ENCODE measurements around the gene ACKR3. TPM values are rescaled to one million over a fixed set of nuclear protein-coding genes. Genes with fewer than 3 reads are reported as not detected.
A peak's percentile ranks its signal among the peaks of the same experiment; 100 is the strongest.

The ACKR3 gene
- total RNA-seq, 4 donors from 2014 or later, result 24.9 to 52.9 (median 51.0) TPM

GRCh38 chr2:236533343-236533742, 36.3 kb upstream of the ACKR3 start:
- no peaks in the 10 kb centered on the region for H3K9me3 ChIP-seq
- H3K27ac ChIP-seq (replicated peaks in 1 of 4), result no peak overlapping the region
- no peaks in the 10 kb centered on the region for H3K27me3 ChIP-seq
- H3K36me3 ChIP-seq, result no peaks in the 10 kb centered on the region
- H3K4me3 ChIP-seq, result no peak overlapping the region
- no peak for DNase-seq (ENCODE audit: extremely low spot score)
- H3K4me1 ChIP-seq, result no peaks in the 10 kb centered on the region
- 75% methylated on average over 2 of the region's 4 CpGs for WGBS
- no peak for TF ChIP-seq POLR2AphosphoS5 (IDR thresholded peaks at IDR 0.05)
- no peak for TF ChIP-seq CTCF (IDR thresholded peaks at IDR 0.05)
- no peak for TF ChIP-seq EP300 (IDR thresholded peaks at IDR 0.05)
- intact Hi-C loops (cut with DNase I), result no loop called here

- no peak overlapping the region for H3K27ac ChIP-seq (replicated peaks in 1 of 4)
- no peaks in the 10 kb centered on the region for H3K27me3 ChIP-seq
- no peak overlapping the region for H3K4me3 ChIP-seq
- no peak for TF ChIP-seq POLR2A (IDR thresholded peaks at IDR 0.05; ENCODE audit: low read depth)
- no peak for TF ChIP-seq CTCF (IDR thresholded peaks at IDR 0.05)
- no peak for TF ChIP-seq EP300 (IDR thresholded peaks at IDR 0.05)
- TF ChIP-seq POLR2AphosphoS5 (IDR thresholded peaks at IDR 0.05), result no peak
- no peak for DNase-seq (ENCODE audit: extremely low spot score)
- intact Hi-C loops (cut with DNase I), result no loop called here
- 65% methylated on average over 5 of the region's 5 CpGs for WGBS
- no peaks in the 10 kb centered on the region for H3K36me3 ChIP-seq
- no peaks in the 10 kb centered on the region for H3K4me1 ChIP-seq
- no peaks in the 10 kb centered on the region for H3K9me3 ChIP-seq
These were observed 34.6 kb upstream of the ACKR3 start for GRCh38 chr2:236535024-236535423.

GRCh38 chr2:236536727-236537398, 32.8 kb upstream of the ACKR3 start:
- Histone ChIP-seq H3K4me1 (no peaks in the 10 kb centered on the region), H3K4me3 (no peak overlapping the region), H3K9me3 (no peaks in the 10 kb centered on the region), H3K36me3 (no peaks in the 10 kb centered on the region), H3K27me3 (no peaks in the 10 kb centered on the region), H3K27ac (replicated peaks in 1 of 4) (no peak overlapping the region)
- TF ChIP-seq EP300 (IDR thresholded peaks at IDR 0.05) (no peak), POLR2AphosphoS5 (IDR thresholded peaks at IDR 0.05) (no peak), CTCF (IDR thresholded peaks at IDR 0.05) (no peak), POLR2A (IDR thresholded peaks at IDR 0.05; ENCODE audit: low read depth) (no peak)
- WGBS, result 89% methylated on average over 3 of the region's 6 CpGs
- no peak for DNase-seq (ENCODE audit: extremely low spot score)
- intact Hi-C loops (cut with DNase I), result no loop called here

- peak overlapping the region in 1 of 4 donors; percentile 0 for H3K4me3 ChIP-seq
- intact Hi-C loops (cut with DNase I), result no loop called here
- 46% methylated on average over 5 of the region's 5 CpGs for WGBS
- no peak for TF ChIP-seq POLR2AphosphoS5 (IDR thresholded peaks at IDR 0.05)
- TF ChIP-seq EP300 (IDR thresholded peaks at IDR 0.05), result no peak
- TF ChIP-seq POLR2A (IDR thresholded peaks at IDR 0.05; ENCODE audit: low read depth), result no peak
- no peak for TF ChIP-seq CTCF (IDR thresholded peaks at IDR 0.05)
- H3K27ac ChIP-seq (replicated peaks in 1 of 4), result no peak overlapping the region
- DNase-seq (ENCODE audit: extremely low spot score), result no peak
- H3K36me3 ChIP-seq, result no peaks in the 10 kb centered on the region
- no peaks in the 10 kb centered on the region for H3K27me3 ChIP-seq
- H3K4me1 ChIP-seq, result no peaks in the 10 kb centered on the region
- H3K9me3 ChIP-seq, result no peaks in the 10 kb centered on the region
These were observed 31.4 kb upstream of the ACKR3 start for GRCh38 chr2:236538242-236538641.

- H3K27ac ChIP-seq (replicated peaks in 1 of 4), result no peak overlapping the region
- no peak overlapping the region for H3K4me3 ChIP-seq
- H3K9me3 ChIP-seq, result no peaks in the 10 kb centered on the region
- WGBS, result 81% methylated on average over 4 of the region's 4 CpGs
- intact Hi-C loops (cut with DNase I), result no loop called here
- no peaks in the 10 kb centered on the region for H3K36me3 ChIP-seq
- no peak for DNase-seq (ENCODE audit: extremely low spot score)
- H3K4me1 ChIP-seq, result no peaks in the 10 kb centered on the region
- no peaks in the 10 kb centered on the region for H3K27me3 ChIP-seq
- TF ChIP-seq EP300 (IDR thresholded peaks at IDR 0.05) (no peak), CTCF (IDR thresholded peaks at IDR 0.05) (no peak), POLR2A (IDR thresholded peaks at IDR 0.05; ENCODE audit: low read depth) (no peak), POLR2AphosphoS5 (IDR thresholded peaks at IDR 0.05) (no peak)
These were observed 28.5 kb upstream of the ACKR3 start for GRCh38 chr2:236541008-236541562.
